Activated T-helper 1 cell treated with anti-CD3 and anti-CD28 coated beads, Interleukin-2, amount 50 U/mL, for 16 hours (primary cell): Measurements from ENCODE around the gene ARHGAP28.

Experiments
- DNase-seq, 2 donors: peaks; one replicate each; pipeline ENCODE4 v3.0.0-alpha.2; 2020; ENCODE audit warnings: low read depth in 1 of 2, low spot score in 1 of 2

Gene ARHGAP28

GRCh38 chr18:6729247-6730091, at the start of gene ARHGAP28:
TSS of gene ARHGAP28 (plus strand) at chr18:6729716. CDS start at chr18:6729822, 106 bp downstream.
- no peak for DNase-seq

GRCh38 chr18:6681331-6681875, 48.1 kb upstream of the ARHGAP28 start:
- no peak for DNase-seq

- DNase-seq = no peak
Measured at GRCh38 chr18:6682437-6683111, 46.9 kb upstream of the ARHGAP28 start.

- no peak for DNase-seq
Measured at GRCh38 chr18:6683112-6683876, 46.2 kb upstream of the ARHGAP28 start.

- DNase-seq = no peak
Measured at GRCh38 chr18:6687676-6688075, 41.8 kb upstream of the ARHGAP28 start.

- DNase-seq = no peak
Measured at GRCh38 chr18:6708890-6709289, 20.6 kb upstream of the ARHGAP28 start.

GRCh38 chr18:6711467-6711866, 18.0 kb upstream of the ARHGAP28 start:
- DNase-seq = no peak

- no peak for DNase-seq
Measured at GRCh38 chr18:6712401-6712800, 17.1 kb upstream of the ARHGAP28 start.

GRCh38 chr18:6714010-6714409, 15.5 kb upstream of the ARHGAP28 start:
- no peak for DNase-seq

GRCh38 chr18:6718267-6718666, 11.2 kb upstream of the ARHGAP28 start:
- no peak for DNase-seq

GRCh38 chr18:6719098-6719846, 10.2 kb upstream of the ARHGAP28 start:
- DNase-seq = no peak

- no peak for DNase-seq
Measured at GRCh38 chr18:6719910-6720683, 9.4 kb upstream of the ARHGAP28 start.

- no peak for DNase-seq
Measured at GRCh38 chr18:6721755-6722154, 7.8 kb upstream of the ARHGAP28 start.

- no peak for DNase-seq
Measured at GRCh38 chr18:6722690-6723089, 6.8 kb upstream of the ARHGAP28 start.

- no peak for DNase-seq
Measured at GRCh38 chr18:6724331-6724730, 5.2 kb upstream of the ARHGAP28 start.

- no peak for DNase-seq
Measured at GRCh38 chr18:6728331-6728730, 1.2 kb upstream of the ARHGAP28 start.

GRCh38 chr18:6728809-6729246, 688 bp upstream of the ARHGAP28 start:
- DNase-seq = no peak

GRCh38 chr18:6730416-6731221, 1.1 kb downstream of the ARHGAP28 start:
- DNase-seq = no peak

- DNase-seq = no peak
Measured at GRCh38 chr18:6731222-6731596, 1.7 kb downstream of the ARHGAP28 start.
